Activated naive CD4-positive, alpha-beta T cell treated with anti-CD3 and anti-CD28 coated beads, Interleukin-2, amount 50 U/mL, for 16 hours (primary cell): ENCODE measurements around the gene SYNGR1.

Experiments used
- DNase-seq: peaks from one replicate; pipeline ENCODE4 v3.0.0-alpha.2; 2020

The SYNGR1 gene

DNA sequence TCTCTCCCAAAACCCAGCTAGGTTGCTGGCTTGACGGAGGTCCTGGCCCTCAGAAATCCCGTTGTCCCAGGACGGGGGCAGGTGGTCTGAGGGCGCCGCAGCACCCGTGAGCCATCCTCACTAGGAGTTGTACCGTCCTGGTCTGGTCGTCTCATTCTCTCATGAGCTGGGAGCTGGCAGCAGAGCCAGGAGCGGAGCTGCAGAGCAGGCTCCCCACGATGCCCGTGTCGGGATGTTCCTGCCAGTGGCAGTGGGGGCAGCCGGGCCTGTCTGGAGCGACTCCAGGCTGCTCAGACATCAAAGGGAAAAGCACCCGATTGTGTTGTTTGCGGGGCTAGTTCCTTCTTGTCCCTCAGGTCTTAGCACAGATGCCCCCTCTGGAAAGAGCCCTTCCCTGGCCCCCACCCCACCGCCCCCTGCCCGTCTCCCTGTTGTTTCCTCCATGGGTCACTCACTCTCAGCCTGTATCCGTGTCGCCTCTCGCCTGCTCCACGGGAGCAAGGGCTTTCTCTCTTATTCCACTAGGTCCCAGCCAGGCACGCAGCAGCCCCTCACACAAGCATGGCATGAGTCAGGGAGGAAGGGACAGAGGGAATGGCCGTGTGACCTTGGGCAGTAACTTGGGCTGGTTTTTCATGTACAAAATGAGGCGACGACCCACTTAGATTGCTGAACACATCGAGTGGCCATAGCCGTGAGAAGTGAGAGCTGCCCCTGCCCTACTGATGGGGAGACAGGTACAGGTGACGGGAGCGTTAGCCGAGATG is 83.9 kb downstream of the SYNGR1 start:
- DNase-seq = no peak

- DNase-seq = no peak
Measured at GRCh38 chr22:39434243-39434653, 84.5 kb downstream of the SYNGR1 start.

DNA sequence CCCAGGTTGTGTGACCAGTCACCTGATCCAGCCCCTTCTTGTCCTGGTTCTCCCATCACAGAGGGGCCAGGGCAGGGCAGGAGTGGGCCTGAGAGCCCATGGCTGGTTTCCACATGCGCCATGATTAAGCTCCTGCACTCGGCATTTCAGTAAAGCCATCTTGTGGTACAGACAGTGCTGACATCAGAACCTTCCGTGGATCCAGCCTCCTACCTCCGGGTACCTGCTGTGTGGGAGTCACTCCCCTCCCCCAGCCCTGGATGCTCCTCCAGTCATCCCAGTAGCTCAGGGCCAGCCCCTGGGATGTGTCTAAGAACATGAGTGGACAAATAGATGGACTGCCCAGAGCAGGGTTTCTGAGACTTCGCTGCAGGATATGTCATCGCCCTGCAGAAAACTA is 84.9 kb downstream of the SYNGR1 start:
- no peak for DNase-seq
